HepG2 (cell line): ENCODE data around the gene RSBN1.

ENCODE experiments used
- ADNP ChIP-seq: sonication (generic); formaldehyde crosslinking; IDR thresholded peaks from 2 replicates; pipeline ENCODE4 v1.4.0; 2020; ENCODE audit warnings: missing genetic modification reagents
- ATM ChIP-seq: fragments of 450-650 bp; IDR thresholded peaks from 2 replicates; pipeline ENCODE4 v1.7.1; 2017; ENCODE audit warnings: mild to moderate bottlenecking, borderline replicate concordance
- KMT2B ChIP-seq: IDR thresholded peaks from 2 replicates; pipeline ENCODE4 v1.6.1; 2016; ENCODE audit warnings: missing genetic modification reagents, missing compliant biosample characterization
- POLR2AphosphoS5 ChIP-seq: IDR thresholded peaks from 2 replicates; pipeline ENCODE4 v1.6.1; 2012; ENCODE audit warnings: low read depth, low read length
- RELA ChIP-seq: sonication (generic); formaldehyde crosslinking; IDR thresholded peaks from 2 replicates; pipeline ENCODE4 v1.4.0; 2020; ENCODE audit warnings: missing genetic modification reagents
- TGIF2 ChIP-seq: IDR thresholded peaks from 2 replicates; pipeline ENCODE4 v1.6.1; 2016; ENCODE audit warnings: control low read depth, missing compliant biosample characterization
- ZNF121 ChIP-seq: sonication (generic); formaldehyde crosslinking; IDR thresholded peaks from 2 replicates; pipeline ENCODE4 v1.5.0; 2020; ENCODE audit warnings: mild to moderate bottlenecking, missing genetic modification reagents
- TF ChIP-seq, protein P1 (sequence below): sonication (generic); formaldehyde crosslinking; IDR thresholded peaks from 2 replicates; pipeline ENCODE4 v1.4.0; 2020; ENCODE audit warnings: missing genetic modification reagents, borderline replicate concordance
- TF ChIP-seq, protein P2 (sequence below): IDR thresholded peaks from 2 replicates; pipeline ENCODE4 v1.6.1; 2012; ENCODE audit warnings: inconsistent platforms
- TF ChIP-seq, protein P3 (sequence below): sonication (generic); formaldehyde crosslinking; conservative IDR thresholded peaks from 2 replicates; pipeline ENCODE4 v1.4.0; 2020; ENCODE audit warnings: missing genetic modification reagents
- TF ChIP-seq, protein P4 (sequence below): sonication (generic); formaldehyde crosslinking; IDR thresholded peaks from 2 replicates; pipeline ENCODE4 v1.4.0; 2020; ENCODE audit warnings: mild to moderate bottlenecking, missing genetic modification reagents

DNA sequence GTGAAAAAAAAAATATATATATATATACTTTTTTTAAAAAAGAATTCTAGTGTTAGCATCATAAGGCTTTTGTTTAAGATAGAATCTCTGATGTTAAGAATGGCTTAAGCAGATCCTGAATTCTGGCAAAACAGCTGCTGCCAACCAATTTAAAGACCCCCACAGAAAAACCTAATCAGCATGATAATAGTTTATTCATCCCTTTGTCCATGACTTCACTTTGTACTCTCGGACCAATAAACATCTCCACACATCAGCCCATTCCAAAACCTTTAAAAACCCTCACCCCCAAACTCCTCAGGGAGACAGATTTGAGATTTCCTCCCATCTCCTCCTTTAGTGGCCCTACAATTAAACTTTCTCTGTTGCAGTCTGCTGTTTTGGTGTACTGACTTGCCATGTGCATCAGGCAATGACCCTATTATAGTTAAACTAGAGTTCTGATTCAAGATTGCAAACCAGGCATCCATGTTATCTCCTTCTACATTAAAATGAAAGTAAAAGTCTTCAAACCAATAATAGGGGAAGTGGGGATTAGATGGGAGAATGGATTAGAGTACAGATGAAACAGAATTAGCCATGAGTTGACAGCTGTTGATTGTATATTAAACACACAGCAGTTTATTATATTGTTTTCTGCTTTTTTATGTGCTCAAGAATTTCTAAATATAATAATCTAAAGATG is 43.2 kb downstream of the RSBN1 start:
- no peak for TF ChIP-seq ZNF121 (CRISPR knock-in tag)
- no peak for TF ChIP-seq ATM
- TF ChIP-seq, protein P1, sequence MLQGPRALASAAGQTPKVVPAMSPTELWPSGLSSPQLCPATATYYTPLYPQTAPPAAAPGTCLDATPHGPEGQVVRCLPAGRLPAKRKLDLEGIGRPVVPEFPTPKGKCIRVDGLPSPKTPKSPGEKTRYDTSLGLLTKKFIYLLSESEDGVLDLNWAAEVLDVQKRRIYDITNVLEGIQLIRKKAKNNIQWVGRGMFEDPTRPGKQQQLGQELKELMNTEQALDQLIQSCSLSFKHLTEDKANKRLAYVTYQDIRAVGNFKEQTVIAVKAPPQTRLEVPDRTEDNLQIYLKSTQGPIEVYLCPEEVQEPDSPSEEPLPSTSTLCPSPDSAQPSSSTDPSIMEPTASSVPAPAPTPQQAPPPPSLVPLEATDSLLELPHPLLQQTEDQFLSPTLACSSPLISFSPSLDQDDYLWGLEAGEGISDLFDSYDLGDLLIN (CRISPR knock-in tag): no peak
- TF ChIP-seq, protein P2, sequence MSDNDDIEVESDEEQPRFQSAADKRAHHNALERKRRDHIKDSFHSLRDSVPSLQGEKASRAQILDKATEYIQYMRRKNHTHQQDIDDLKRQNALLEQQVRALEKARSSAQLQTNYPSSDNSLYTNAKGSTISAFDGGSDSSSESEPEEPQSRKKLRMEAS: no peak
- TF ChIP-seq, protein P3, sequence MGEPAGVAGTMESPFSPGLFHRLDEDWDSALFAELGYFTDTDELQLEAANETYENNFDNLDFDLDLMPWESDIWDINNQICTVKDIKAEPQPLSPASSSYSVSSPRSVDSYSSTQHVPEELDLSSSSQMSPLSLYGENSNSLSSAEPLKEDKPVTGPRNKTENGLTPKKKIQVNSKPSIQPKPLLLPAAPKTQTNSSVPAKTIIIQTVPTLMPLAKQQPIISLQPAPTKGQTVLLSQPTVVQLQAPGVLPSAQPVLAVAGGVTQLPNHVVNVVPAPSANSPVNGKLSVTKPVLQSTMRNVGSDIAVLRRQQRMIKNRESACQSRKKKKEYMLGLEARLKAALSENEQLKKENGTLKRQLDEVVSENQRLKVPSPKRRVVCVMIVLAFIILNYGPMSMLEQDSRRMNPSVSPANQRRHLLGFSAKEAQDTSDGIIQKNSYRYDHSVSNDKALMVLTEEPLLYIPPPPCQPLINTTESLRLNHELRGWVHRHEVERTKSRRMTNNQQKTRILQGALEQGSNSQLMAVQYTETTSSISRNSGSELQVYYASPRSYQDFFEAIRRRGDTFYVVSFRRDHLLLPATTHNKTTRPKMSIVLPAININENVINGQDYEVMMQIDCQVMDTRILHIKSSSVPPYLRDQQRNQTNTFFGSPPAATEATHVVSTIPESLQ: no peak
- TF ChIP-seq TGIF2: no peak
- TF ChIP-seq KMT2B (CRISPR knock-in tag): no peak
- no peak for TF ChIP-seq ADNP (CRISPR knock-in tag)
- TF ChIP-seq, protein P4, sequence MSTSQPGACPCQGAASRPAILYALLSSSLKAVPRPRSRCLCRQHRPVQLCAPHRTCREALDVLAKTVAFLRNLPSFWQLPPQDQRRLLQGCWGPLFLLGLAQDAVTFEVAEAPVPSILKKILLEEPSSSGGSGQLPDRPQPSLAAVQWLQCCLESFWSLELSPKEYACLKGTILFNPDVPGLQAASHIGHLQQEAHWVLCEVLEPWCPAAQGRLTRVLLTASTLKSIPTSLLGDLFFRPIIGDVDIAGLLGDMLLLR (CRISPR knock-in tag): no peak
- TF ChIP-seq RELA (CRISPR knock-in tag): no peak
- TF ChIP-seq POLR2AphosphoS5: no peak
